ENCODE results near the gene AP1G1. TPM values are rescaled to one million over a fixed set of nuclear protein-coding genes. Genes with fewer than 3 reads are reported as not detected.

Gene AP1G1
- polyA plus RNA-seq, 1 donor from 2014 or later = 57.1 TPM

DNA sequence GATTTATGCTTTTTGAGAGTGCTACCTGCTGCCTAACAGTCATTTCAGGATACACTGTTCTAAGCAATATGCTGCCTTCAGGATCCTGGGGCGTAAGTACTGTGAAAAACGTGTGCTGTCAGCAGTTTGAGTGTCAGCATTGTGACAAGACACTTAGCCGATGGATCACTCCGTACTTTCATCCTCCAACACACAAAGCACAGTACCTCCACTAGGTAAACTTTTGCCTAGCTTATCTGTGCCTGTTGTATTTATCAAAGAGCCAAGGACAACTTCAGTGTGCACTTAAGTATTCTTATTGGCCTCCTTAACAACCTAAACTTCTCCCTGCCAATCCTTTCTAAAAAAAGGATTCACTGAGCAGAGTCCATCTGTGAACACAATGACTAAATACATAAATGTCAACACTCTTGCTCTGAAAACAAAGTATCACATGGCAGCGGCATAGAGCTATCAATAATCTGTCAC lies 50.3 kb downstream of the AP1G1 start:
- H3K27me3 ChIP-seq (ENCODE audit: insufficient read depth, low read depth, low read length) = no peaks in the 10 kb centered on the region
- no peaks in the 10 kb centered on the region for H3F3A ChIP-seq (ENCODE audit: insufficient read depth, low read length, poor library complexity, severe bottlenecking)
- no peak overlapping the region for H3K9ac ChIP-seq (ENCODE audit: low read length)
- no peak overlapping the region for H3K27ac ChIP-seq (ENCODE audit: low read length)
- peaks cover 19% of the 10 kb centered on the region for H3K36me3 ChIP-seq (ENCODE audit: insufficient read depth, low read length)
- no peak overlapping the region for H3K4me3 ChIP-seq (ENCODE audit: low read length)
- no peaks in the 10 kb centered on the region for H3K79me2 ChIP-seq (replicated peaks; ENCODE audit: insufficient read depth, low read length)
- H3K9me2 ChIP-seq (ENCODE audit: insufficient read depth, low read length) = no peaks in the 10 kb centered on the region
- H4K20me1 ChIP-seq (ENCODE audit: insufficient read depth) = no peaks in the 10 kb centered on the region
- no peak overlapping the region for H2AFZ ChIP-seq (ENCODE audit: low read depth, low read length)
- H3K9me3 ChIP-seq (ENCODE audit: low read length) = no peaks in the 10 kb centered on the region
- no peak overlapping the region for H3K4me2 ChIP-seq (ENCODE audit: low read length)
- TF ChIP-seq EZH2 (IDR thresholded peaks at IDR 0.05; ENCODE audit: borderline replicate concordance, insufficient read depth, low read length, poor library complexity, severe bottlenecking) (no peak), POLR2AphosphoS5 (IDR thresholded peaks at IDR 0.05) (no peak), MXI1 (conservative IDR thresholded peaks at IDR 0.05; ENCODE audit: poor library complexity, severe bottlenecking) (no peak), EP300 (conservative IDR thresholded peaks at IDR 0.05; ENCODE audit: poor library complexity, severe bottlenecking) (no peak), RAD21 (conservative IDR thresholded peaks at IDR 0.05) (no peak)
- TF ChIP-seq, protein P1, sequence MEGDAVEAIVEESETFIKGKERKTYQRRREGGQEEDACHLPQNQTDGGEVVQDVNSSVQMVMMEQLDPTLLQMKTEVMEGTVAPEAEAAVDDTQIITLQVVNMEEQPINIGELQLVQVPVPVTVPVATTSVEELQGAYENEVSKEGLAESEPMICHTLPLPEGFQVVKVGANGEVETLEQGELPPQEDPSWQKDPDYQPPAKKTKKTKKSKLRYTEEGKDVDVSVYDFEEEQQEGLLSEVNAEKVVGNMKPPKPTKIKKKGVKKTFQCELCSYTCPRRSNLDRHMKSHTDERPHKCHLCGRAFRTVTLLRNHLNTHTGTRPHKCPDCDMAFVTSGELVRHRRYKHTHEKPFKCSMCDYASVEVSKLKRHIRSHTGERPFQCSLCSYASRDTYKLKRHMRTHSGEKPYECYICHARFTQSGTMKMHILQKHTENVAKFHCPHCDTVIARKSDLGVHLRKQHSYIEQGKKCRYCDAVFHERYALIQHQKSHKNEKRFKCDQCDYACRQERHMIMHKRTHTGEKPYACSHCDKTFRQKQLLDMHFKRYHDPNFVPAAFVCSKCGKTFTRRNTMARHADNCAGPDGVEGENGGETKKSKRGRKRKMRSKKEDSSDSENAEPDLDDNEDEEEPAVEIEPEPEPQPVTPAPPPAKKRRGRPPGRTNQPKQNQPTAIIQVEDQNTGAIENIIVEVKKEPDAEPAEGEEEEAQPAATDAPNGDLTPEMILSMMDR (IDR thresholded peaks at IDR 0.05; ENCODE audit: poor library complexity, severe bottlenecking) = no peak
- TF ChIP-seq, protein P2, sequence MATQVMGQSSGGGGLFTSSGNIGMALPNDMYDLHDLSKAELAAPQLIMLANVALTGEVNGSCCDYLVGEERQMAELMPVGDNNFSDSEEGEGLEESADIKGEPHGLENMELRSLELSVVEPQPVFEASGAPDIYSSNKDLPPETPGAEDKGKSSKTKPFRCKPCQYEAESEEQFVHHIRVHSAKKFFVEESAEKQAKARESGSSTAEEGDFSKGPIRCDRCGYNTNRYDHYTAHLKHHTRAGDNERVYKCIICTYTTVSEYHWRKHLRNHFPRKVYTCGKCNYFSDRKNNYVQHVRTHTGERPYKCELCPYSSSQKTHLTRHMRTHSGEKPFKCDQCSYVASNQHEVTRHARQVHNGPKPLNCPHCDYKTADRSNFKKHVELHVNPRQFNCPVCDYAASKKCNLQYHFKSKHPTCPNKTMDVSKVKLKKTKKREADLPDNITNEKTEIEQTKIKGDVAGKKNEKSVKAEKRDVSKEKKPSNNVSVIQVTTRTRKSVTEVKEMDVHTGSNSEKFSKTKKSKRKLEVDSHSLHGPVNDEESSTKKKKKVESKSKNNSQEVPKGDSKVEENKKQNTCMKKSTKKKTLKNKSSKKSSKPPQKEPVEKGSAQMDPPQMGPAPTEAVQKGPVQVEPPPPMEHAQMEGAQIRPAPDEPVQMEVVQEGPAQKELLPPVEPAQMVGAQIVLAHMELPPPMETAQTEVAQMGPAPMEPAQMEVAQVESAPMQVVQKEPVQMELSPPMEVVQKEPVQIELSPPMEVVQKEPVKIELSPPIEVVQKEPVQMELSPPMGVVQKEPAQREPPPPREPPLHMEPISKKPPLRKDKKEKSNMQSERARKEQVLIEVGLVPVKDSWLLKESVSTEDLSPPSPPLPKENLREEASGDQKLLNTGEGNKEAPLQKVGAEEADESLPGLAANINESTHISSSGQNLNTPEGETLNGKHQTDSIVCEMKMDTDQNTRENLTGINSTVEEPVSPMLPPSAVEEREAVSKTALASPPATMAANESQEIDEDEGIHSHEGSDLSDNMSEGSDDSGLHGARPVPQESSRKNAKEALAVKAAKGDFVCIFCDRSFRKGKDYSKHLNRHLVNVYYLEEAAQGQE (IDR thresholded peaks at IDR 0.05; ENCODE audit: borderline replicate concordance) = no peak

DNA sequence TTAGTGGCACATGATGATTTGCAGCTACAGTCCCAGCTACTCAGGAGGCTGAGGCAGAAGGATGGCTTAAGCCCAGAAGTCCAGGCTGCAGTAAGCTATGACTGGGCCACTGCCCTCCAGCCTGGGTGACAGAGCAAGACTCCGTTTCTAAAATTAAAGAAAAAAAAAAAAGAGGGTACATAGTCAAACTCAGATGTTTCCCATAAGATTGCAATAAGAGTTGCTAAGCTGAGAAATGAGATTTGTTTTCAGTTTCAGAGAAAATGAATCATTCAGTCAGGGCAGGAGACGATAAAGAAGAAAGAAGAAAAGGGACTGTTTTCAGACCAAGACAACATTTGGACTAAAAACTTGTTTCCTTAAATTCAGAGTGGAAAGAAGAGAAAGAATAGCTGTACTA lies 54.0 kb downstream of the AP1G1 start:
- Histone ChIP-seq H3K9ac (ENCODE audit: low read length) (no peak overlapping the region), H3K4me2 (ENCODE audit: low read length) (no peak overlapping the region), H3K27ac (ENCODE audit: low read length) (no peak overlapping the region), H4K20me1 (ENCODE audit: insufficient read depth) (no peaks in the 10 kb centered on the region), H3K27me3 (ENCODE audit: insufficient read depth, low read depth, low read length) (no peaks in the 10 kb centered on the region), H3K4me3 (ENCODE audit: low read length) (no peak overlapping the region), H3F3A (ENCODE audit: insufficient read depth, low read length, poor library complexity, severe bottlenecking) (no peaks in the 10 kb centered on the region), H3K79me2 (replicated peaks; ENCODE audit: insufficient read depth, low read length) (no peaks in the 10 kb centered on the region), H3K9me3 (ENCODE audit: low read length) (no peaks in the 10 kb centered on the region), H2AFZ (ENCODE audit: low read depth, low read length) (no peak overlapping the region), H3K36me3 (ENCODE audit: insufficient read depth, low read length) (peaks cover 18% of the 10 kb centered on the region), H3K9me2 (ENCODE audit: insufficient read depth, low read length) (no peaks in the 10 kb centered on the region)
- TF ChIP-seq TAF1 (IDR thresholded peaks at IDR 0.05; ENCODE audit: low read depth) (no peak), EP300 (conservative IDR thresholded peaks at IDR 0.05; ENCODE audit: poor library complexity, severe bottlenecking) (no peak), SMC3 (conservative IDR thresholded peaks at IDR 0.05; ENCODE audit: poor library complexity) (no peak), POLR2AphosphoS5 (IDR thresholded peaks at IDR 0.05) (no peak), EZH2 (IDR thresholded peaks at IDR 0.05; ENCODE audit: borderline replicate concordance, insufficient read depth, low read length, poor library complexity, severe bottlenecking) (no peak)
- TF ChIP-seq, protein P1 (IDR thresholded peaks at IDR 0.05; ENCODE audit: poor library complexity, severe bottlenecking) = no peak
- TF ChIP-seq, protein P2 (IDR thresholded peaks at IDR 0.05; ENCODE audit: borderline replicate concordance) = no peak

Measured in neural cell (in vitro differentiated cells).